Measurements from ENCODE around the gene OSM. TPM values are rescaled to one million over a fixed set of nuclear protein-coding genes. Genes with fewer than 3 reads are reported as not detected.

The OSM gene
- total RNA-seq, 1 donor: 88.9 TPM

DNA sequence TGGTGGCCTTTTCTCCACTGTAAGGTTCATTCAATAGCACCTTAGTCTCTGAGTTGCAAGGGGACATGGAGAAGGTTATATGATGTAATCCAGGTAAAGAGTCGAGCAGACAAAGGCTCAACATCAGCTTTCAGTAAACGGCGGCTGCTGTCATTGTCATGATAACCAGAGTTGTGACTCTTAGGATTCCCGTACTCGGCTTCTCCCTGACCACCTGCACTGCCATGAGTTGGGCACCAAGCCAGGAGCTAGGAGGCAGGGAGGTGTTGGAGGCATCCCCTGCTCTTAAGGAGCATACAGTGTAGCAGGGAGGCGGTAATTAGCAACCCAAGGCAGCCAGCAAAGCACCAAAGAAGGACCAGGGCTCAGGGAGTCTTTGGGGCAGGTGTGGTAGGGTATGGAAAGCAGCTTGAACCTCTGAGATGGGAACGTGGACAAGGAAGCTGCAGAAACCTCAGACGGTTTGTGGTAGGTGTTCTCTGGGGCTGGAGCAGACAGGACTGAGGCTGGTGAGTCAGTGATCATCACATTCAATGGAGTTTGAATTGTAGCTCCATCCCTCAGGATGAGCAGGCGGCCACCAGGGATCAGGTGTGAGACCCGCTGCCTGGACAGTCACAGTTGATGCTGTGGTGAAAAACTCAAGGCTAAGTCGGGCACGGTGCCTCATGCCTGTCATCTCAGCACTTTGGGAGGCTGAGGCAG lies 51.8 kb downstream of the OSM start:
- no peak for DNase-seq (ENCODE audit: low read depth in 2 of 3, low spot score in 2 of 3)

DNA sequence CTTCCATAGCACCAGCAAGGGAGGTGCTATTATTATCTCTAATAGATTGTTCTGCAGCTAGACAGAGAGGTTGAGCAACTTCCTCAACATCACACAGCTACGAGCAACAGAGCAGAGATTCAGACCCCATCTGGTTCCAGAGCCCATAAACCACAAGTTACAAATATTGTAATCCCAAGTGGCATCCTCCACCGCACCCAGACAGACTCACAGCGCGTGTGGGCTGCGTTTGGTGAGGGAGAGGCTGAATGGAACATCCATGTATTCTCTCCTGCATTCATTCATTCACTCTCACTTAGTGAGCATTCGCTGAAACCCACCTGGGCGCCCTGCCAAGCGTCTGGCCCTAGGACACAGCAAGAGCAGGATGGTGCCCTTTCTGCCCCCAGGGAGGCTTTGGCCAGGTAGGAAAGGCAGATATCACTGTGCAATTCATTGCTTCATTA lies 53.6 kb downstream of the OSM start:
- DNase-seq (ENCODE audit: low read depth in 2 of 3, low spot score in 2 of 3): no peak

Other genes with a start within 250 kb of the OSM start
- gene HORMAD2, start 186.4 kb downstream of the OSM start, total RNA-seq: not detected
- gene LIF, start 20.1 kb downstream of the OSM start, total RNA-seq: 0.54 TPM
- 20.7 TPM for gene CASTOR1, start 22.7 kb upstream of the OSM start, total RNA-seq
- gene TBC1D10A, start 60.1 kb upstream of the OSM start, total RNA-seq: 23.4 TPM
- gene SF3A1, start 90.0 kb upstream of the OSM start, total RNA-seq: 125 TPM
- 5.9 TPM for gene CCDC157, start 90.2 kb upstream of the OSM start, total RNA-seq
- 14.0 TPM for gene RNF215, start 120.6 kb upstream of the OSM start, total RNA-seq
- gene SEC14L2, start 130.2 kb upstream of the OSM start, total RNA-seq: 3.2 TPM
- gene MTFP1, start 158.9 kb upstream of the OSM start, total RNA-seq: 21.3 TPM
- gene SEC14L3, start 205.2 kb upstream of the OSM start, total RNA-seq: not detected
- under 0.01 TPM for gene SEC14L4, start 238.8 kb upstream of the OSM start, total RNA-seq